Measurements from ENCODE around the gene GOPC. TPM values are rescaled to one million over a fixed set of nuclear protein-coding genes. Genes with fewer than 3 reads are reported as not detected.

Gene GOPC
- total RNA-seq, 1 experiment from 2014 or later: 18.7 TPM

- Histone ChIP-seq H2AK5ac (ENCODE audit: insufficient read length, low read length) (no peak overlapping the region), H2AFZ (ENCODE audit: low read length) (no peak overlapping the region), H3K79me2 (ENCODE audit: insufficient read depth, low read length) (peaks cover 4% of the 10 kb centered on the region; the same call in 1 of the 2 replicates), H2BK120ac (ENCODE audit: low read depth, low read length, poor library complexity, severe bottlenecking) (no peak overlapping the region), H3K9me3 (ENCODE audit: control insufficient read depth, low read depth, low read length) (no peaks in the 10 kb centered on the region), H3K14ac (ENCODE audit: insufficient read depth, low read length) (0 out of 2 replicates have a peak overlapping the region, but pooled peaks have one; percentile 70), H3K4me2 (ENCODE audit: insufficient read depth, insufficient read length, low read length) (peak overlapping the region; percentile 82), H3K23me2 (ENCODE audit: insufficient read length, low read depth, low read length, poor library complexity, severe bottlenecking) (peaks cover 7% of the 10 kb centered on the region), H4K8ac (replicated peaks; ENCODE audit: insufficient read length, low read depth, low read length) (no peak overlapping the region), H3K4ac (ENCODE audit: low read depth, low read length) (no peak overlapping the region), H4K5ac (ENCODE audit: insufficient read length, low read depth, low read length) (no peak overlapping the region), H3K56ac (ENCODE audit: insufficient read length, low read depth, low read length) (no peak overlapping the region), H3K9ac (ENCODE audit: extremely low read depth, insufficient read length, low read length) (peak overlapping the region; percentile 79), H4K91ac (ENCODE audit: insufficient read length, low read depth, low read length) (no peak overlapping the region), H3K4me1 (ENCODE audit: insufficient read depth, low read length) (no peaks in the 10 kb centered on the region), H3K27ac (ENCODE audit: insufficient read length, low read depth, low read length) (peak overlapping the region; percentile 13), H2BK5ac (ENCODE audit: insufficient read length, low read length) (no peak overlapping the region), H2BK20ac (ENCODE audit: low read depth, low read length, poor library complexity, severe bottlenecking) (no peak overlapping the region), H2BK12ac (ENCODE audit: insufficient read length, low read depth, low read length) (no peak overlapping the region), H3K18ac (ENCODE audit: insufficient read length, low read depth, low read length) (no peak overlapping the region), H2BK15ac (ENCODE audit: low read depth, low read length) (no peak overlapping the region), H3K23ac (ENCODE audit: insufficient read length, low read depth, low read length) (no peak overlapping the region), H3K79me1 (ENCODE audit: insufficient read depth, low read depth, low read length, poor library complexity, severe bottlenecking) (peaks cover 3% of the 10 kb centered on the region), H3K27me3 (ENCODE audit: insufficient read depth, low read length) (no peaks in the 10 kb centered on the region; the same call in 1 of the 2 replicates), H4K20me1 (ENCODE audit: control insufficient read depth, insufficient read depth, insufficient read length) (no peaks in the 10 kb centered on the region), H3T11ph (ENCODE audit: low read length) (no peak overlapping the region)
- Mint-ChIP-seq H3K27me3 (ENCODE audit: low read depth) (no peaks in the 10 kb centered on the region; the same call in 1 of the 2 replicates), H3K27ac (peak overlapping the region in 2 of 3 experiments; percentile 98 to 99; a peak in 5 of 7 replicates), H3K4me3 (peak overlapping the region; percentile 98 to 99), H3K36me3 (ENCODE audit: insufficient read depth in 1 of 3, low read depth in 3 of 3) (peaks cover 10 to 19% (median 14%) of the 10 kb centered on the region in 3 experiments; a peak in 6 of 7 replicates), H3K9me3 (no peaks in the 10 kb centered on the region), H3K4me1 (peaks cover 9 to 16% of the 10 kb centered on the region in 2 experiments)
- no peak for TF ChIP-seq CTCF (conservative IDR thresholded peaks at IDR 0.05)
- no CpG with 5 or more reads among the region's 12 CpGs for WGBS (ENCODE audit: extremely low coverage, insufficient read length, low lambda C conversion rate)
- DNase-seq: no peak
Measured at GRCh38 chr6:117602899-117603588, 733 bp upstream of the GOPC start.

All from H9 (cell line).